EL (cell line): ENCODE measurements around the gene TET2.

Source experiments
- DNase-seq: peaks from one replicate; pipeline ENCODE4 v3.0.0-alpha.2; 2016

TET2 gene

DNA sequence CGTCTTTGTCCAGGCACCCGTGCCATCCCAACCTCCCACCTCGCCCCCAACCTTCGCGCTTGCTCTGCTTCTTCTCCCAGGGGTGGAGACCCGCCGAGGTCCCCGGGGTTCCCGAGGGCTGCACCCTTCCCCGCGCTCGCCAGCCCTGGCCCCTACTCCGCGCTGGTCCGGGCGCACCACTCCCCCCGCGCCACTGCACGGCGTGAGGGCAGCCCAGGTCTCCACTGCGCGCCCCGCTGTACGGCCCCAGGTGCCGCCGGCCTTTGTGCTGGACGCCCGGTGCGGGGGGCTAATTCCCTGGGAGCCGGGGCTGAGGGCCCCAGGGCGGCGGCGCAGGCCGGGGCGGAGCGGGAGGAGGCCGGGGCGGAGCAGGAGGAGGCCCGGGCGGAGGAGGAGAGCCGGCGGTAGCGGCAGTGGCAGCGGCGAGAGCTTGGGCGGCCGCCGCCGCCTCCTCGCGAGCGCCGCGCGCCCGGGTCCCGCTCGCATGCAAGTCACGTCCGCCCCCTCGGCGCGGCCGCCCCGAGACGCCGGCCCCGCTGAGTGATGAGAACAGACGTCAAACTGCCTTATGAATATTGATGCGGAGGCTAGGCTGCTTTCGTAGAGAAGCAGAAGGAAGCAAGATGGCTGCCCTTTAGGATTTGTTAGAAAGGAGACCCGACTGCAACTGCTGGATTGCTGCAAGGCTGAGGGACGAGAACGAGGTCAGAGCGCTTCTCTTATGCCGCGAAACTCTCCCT lies at the start of gene TET2:
TSS of gene TET2 (plus strand) at position 601 of the 740 bp plus-strand sequence. CDS start 87,067 bp downstream, outside the sequence.
- DNase-seq: peak; percentile 80

DNA sequence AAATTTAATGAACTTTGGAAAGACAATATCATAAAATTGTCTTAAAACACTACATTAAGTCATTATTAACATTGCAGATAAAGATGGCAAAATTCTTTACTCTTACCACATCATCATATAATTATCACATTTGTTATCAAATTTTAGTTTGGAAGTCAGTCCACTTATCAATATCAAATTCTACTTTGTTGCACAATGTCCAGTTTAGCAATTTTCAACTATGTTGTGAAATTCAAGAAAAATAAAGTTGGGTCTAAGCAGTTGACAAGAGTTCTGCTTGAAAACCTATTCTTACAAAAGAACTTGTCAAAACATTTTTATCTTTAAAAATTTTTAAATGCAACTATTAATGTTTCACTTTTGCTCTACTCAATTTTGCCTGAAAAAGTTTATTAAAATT lies 44.7 kb upstream of the TET2 start:
- no peak for DNase-seq

DNA sequence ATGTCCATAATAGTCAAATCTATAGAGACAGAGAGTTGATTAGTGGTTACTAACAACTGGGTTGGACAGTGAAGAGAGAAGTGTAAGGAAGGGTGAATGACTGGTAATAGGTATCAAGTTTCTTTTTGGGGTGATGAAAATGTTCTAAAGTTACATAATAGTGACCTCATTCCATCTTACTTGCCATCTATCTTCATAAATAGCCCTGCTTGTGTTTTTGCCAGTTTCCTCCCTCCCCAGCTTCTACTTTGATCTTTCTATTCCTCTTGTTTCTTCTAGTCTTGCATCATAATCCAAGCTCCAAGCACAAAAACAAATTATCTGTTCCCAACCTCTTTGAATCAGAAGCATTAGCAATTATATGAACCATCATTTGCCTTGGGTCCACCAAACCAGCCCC lies 40.2 kb upstream of the TET2 start:
- DNase-seq: no peak

DNA sequence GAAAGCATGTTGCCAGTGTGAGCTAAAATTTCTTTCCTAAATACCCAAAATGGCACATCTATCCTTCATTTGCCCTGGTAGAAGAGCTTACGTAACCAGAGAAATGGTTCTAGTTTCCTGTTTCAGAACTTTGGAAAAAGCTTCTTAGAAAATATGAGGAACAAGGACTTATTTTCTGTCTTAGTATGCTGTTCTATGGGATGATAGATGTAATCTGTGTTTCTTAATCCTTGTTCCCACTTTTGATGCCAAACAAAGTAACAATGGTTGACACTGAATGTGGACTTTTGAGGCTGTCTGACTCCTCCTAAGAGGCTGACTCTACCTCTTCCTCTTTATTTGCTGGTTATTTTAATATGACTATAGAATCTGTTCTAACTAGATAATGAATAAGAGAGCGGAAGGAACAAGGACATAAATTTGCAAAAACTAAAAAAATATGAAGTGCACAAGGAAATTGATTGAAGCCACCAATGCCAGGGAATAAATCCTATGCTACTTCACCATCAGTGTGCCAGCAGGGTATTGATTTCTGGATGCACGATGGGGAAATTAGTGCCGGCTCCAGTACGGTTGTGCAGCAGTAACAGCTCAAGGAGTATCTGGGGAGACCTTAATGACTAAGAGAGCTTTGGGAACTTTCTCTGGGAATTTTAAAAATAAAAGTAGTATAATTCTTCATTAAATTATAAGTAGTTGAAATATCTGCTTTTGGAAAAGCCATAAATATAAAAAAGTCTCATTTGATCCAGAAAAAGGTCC lies 39.4 kb upstream of the TET2 start:
- DNase-seq: no peak

DNA sequence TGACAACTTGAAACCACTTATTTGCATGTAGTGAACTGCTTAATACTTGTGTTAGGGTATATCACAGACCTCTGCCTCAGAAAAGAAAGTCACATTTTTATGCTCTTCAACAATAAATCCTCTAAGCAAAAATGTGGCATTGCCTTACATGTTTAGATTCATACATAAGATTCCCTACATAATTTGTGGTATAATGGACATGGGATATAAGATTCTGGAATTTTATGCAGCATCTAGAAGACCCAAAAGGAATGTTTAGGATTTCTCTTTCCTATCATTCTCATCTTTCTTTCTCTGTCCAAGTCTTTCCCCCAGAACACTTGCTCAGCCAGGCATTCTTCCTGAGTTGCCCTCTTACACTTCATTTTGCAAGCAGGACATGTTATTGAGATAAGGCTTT lies 37.7 kb upstream of the TET2 start:
- no peak for DNase-seq

DNA sequence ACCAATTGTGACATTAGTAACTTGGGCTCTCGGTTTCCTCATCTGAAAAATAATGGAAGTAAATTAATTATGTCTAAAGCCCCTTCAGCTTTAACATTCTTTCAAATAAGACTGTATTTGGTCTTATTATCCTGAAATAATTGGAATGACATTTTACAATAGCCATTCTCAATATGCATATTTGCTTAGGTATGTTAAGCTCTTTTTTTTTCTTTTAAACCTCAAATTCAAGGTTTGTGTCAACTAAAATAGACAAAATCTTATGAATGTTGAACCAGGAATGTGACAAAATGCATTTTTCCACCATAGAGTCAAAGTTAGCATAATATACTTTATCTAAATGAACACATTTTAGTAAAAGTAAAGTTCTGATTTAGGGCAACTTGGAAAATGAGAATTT lies 34.4 kb upstream of the TET2 start:
- no peak for DNase-seq

DNA sequence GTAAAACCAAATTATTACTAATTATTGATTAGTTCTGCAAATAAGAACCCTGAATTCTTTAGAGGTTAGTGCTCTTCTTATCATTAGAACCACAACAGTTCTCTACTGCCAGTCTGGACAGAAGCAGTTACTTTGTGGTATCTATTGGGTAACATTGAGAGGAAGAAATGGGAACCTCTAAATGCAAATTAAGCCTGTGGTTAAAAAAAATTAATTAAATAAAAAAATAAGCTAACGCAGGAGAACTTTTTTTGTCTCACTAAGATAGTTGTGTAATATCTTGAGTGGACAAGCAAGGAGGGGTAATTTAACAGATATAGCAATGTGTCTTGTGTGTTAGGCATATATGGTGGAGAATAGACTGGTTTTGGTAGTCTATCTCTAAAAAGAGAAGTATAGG lies 32.9 kb upstream of the TET2 start:
- DNase-seq: no peak

DNA sequence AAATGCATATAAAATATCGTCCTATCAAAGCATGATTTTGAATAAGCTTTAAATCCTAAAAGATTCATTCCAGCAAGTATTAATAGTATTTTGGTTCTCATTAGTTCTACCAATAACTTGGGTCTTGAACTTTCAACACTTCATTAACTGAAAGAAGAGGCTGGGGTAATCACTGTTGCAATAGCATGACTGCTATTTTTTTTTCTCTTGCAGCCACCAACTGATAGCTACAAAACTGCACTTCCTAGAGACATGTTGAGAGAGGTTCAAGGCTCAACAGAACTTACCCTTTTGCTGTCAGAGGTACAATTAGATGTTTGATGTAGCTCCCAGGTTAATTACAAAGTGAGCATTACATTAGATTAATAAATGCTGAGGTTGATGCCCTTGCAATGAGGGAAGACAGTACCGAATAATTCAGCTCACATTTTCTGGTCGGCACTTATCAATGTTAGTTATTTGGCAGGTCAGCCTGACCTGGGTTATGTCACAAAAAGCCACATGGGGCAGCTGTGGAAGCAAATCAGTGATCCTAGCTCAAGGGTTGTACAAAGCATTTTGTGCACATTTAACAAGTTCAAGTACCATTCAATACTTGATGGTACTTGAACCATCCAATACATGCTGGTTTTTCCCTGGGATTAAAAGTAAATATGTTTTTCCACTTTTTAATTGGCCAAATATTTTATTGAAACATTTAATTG lies 29.9 kb upstream of the TET2 start:
- no peak for DNase-seq

DNA sequence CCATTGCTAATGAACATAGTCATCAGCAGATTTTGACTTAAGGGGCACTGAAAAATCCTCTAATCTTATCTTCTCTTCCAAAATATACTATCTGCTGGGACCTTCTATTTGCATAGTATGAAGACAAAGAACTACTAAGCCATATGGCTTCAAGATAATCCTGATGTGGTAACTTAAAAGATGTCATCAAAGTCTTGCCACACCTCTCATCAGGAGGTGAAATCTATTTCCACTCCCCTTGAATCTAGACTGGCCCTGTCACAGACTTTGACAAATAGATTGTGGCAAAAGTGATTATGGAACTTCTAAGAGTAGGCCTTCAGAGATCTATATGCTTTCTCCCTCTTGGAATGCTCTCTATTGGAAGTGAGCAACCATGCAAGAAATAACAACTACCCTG lies 27.3 kb upstream of the TET2 start:
- no peak for DNase-seq

DNA sequence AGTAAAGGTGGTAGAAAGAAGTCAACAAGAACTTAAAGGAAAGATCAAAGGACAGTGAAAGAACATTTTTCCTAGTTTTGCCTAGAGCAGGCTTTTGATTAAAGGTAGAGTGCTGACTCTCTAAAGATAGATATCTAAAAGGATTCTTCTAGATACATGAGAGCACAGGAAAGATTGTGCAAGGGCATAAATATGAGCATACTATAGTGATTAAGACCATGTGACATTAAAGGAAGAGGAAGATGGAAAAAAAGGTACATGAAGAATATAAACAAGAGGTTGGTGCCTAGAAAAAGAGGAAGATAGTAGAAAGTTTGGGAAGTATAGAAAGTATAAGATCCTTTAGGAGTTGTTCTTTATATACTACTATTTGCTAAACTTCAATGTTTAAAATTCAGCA lies 26.1 kb upstream of the TET2 start:
- DNase-seq: no peak

DNA sequence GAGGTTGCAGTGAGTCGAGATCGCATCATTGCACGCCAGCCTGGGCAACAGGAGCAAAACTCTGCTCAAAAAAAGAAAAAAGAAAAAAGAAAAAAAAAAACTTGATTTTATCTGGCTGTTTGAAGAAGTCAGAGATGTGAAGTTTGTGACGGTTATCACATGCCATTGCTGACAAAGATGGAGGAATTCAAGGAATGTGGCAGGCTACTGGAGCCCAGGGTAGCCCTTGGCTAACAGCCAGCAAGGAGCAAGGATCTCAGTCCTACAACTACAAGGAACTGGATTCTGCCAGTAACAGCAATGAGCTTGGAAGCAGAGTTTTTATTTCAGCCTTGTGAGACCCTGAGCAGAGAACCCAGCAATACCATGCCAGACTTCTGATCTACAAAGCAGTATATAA lies 24.3 kb upstream of the TET2 start:
- DNase-seq: peak; percentile 89

DNA sequence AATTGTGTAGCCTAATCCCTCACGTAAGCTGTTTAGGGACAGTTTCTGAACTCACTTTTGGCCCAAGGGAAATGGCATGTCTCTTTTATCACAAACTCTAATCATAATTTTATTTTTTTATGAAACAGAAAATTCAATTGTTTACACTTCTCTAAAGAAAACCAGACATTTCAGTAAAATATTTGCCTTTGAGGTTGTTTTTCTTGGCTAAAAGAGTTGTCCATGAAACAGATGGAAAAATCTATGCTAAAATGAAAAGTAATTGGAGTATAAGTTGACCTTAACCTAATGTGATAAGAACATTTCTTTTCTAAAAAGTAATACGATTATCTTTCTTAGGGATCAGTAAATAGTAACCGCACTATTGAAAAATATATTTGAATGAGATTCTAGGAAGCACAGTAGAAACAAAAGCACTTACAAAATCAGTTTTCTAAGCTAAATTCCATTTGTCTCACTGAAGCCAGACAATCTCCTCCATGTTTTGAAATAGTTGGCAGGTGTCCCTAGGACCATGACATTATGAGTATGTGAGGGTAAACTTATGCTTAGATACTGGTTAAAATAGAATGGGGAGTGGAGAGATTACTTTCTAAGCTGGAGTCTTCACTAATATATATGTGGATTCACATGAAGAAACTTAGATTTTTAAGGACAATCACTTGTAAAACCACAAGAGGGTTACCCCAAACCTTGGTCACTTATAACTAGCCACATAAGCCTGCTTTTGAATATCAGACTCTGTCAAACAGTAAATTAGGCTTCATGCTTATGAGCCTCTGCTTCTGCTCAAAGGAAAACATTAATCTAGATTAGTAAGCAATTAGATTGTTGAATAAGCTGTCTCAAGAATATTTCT lies 20.1 kb upstream of the TET2 start:
- no peak for DNase-seq

DNA sequence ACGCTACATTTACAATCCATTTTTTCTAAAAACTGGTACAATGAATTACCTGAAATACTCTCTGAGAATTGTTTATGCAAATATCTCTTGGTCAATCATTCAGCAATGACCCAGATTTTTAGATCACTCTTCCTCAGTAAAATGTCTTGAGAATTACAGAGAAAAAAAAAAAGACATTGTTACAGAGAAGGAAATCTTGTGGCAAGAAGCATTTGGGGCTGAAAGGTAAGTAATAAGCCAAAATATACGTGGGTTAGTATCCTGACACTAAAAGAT lies 19.6 kb upstream of the TET2 start:
- DNase-seq: no peak

DNA sequence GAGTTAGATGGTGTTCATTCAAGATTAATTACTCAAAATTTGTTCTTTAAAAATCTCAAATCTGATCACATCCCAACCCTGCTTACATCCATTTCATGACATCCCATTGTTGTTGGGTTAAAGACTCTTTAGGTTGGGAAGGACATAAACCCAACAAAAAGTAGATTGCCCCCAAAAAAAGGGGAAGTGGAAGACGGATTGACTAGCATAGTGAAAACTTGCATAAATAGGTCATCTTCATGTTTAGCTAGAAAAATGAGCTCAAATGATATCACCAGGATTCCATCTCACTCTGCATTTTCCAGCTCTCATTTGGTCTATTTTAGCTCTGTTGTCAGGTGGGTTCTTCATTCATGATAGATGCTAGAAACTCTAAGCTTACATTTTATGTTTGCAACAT lies 18.5 kb upstream of the TET2 start:
- no peak for DNase-seq

DNA sequence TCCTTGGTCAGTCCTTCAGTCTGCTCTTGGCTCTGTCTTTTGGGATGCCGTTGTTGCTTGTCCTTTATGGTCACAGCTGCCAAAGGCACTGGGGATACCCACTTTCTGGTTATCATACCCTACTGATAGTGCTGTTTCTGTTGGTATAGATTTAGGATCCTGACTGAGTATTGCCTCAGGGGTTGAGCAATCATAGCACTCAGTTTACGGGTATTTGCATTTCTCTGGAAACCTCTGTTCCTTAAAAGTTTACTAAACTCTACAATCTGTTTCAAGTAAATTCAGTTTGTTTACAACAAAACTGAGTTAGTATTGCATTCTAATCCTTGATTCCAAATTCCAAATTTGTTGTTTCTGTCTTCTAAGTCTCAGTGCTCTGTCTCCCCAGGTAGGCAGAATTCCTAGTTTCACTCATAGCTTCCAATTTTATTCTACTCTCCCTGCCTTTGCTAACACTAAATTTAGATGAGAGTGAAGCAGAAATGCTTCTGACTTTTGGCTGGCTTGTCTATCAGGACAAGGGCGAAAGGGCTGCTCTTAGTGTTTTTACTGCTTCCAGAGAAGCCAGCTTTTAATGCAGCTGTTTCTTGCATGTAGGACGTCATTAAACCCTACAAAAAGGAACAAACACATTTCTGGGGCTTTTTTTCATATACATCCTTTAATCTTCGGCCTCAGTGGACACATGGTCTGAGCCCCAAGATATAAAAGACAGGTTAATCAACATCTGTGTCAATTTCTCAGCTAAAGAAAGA lies 17.2 kb upstream of the TET2 start:
- no peak for DNase-seq

DNA sequence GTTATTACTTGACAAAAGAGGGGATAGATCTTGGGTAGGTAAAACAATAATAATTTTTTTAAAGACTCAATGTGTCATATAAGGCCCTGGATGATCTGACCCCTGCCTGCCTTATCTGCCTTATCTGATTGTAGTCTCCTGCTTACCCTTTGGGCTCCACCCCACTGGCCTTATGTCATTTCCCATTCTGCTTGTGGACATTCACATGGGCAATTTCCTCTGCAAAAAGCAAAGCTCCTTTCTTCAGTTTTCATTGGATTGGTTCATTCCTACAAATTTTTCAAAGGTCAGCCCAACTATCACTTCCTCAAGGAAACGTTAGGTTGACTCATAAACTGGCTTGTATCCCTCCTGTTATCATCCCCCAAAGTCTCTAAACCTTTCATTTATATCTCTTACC lies 15.7 kb upstream of the TET2 start:
- no peak for DNase-seq

DNA sequence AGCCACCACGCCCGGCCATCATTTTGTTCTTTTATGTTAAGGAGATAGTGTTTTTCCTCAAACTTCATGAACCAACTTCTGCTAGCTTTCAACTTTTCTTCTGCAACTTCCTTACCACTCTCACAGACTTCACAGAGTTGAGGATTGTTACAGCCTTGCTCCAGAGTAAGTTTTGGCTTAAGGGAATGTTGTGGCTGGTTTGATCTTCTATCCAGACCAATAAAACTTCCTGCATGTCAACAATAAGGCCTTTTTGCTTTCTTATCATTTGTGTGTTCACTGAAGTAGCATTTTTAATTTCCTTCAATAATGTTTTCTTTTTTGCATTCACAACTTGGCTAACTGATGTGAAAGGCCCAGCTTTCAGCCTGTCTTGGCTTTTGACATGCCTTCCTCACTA lies 12.7 kb upstream of the TET2 start:
- DNase-seq: no peak

DNA sequence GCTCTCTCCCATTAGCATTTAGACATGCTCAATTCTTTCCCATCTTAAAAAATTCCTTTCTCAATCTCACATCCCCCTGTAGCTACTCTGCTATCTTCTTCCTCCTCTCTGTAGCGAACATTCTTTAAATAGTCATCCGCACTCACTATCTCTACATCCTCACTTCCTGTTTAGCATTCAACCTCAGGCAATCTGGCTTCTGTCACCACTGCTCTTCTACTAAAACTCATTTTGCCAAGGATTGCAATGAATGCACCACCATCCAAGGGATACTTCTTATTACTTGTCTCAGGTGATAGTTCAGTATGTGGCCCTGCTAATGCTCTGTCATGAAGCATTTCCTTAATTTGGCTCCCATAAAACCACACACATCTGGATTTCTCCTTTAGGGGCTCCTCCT lies 10.9 kb upstream of the TET2 start:
- peak; percentile 37 for DNase-seq

DNA sequence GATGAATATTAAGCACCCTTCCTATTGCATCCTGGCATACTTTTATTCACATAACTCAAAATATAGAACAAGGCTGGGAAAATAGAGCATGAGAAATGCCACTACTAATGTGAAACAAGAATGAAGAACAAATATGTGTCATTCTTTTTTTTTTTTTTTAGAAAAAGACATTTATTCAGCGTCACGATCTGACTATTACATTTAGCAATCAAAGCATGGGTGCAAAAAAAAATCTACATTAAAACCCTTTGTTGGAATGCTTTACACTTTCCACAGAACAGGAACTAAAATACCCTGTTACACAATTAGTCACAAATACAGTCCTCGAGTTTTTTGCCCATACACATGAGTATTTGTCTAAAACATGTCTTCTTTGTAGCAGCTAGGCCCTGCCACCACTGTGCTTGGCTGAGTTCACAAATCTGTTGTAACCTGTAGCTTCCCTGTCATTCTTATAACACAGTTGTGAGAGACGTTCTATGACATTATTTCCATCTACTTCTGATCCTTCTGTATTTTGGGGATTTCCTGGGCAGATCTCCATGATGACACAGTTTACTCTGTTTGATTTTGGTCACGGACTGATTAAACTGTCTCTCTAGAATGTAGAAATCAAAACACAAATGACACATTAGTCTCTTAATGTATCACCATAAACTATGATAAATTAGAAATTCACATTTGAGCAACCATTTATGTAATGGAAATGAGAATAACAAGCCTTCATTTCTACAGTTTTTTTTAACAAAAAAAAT lies 9.4 kb upstream of the TET2 start:
- no peak for DNase-seq

DNA sequence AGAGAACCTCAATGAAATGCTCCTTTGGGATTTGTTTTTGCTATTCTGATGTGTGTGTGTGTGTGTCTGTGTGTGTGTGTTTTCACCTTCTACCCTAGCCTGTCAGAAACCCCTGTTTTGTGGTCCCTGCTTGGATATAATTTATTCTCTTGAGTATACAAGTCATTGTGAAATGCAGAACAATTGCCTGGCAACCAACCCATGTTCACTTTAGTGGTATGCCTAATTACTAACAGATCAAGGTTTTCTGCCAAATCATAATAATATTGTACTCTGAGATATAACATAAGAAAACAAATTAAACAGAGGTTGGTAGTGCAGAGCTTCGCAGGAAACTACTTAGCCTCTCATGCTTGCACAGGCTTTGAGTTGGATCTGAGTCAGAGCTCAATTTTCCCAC lies 7.0 kb upstream of the TET2 start:
- DNase-seq: no peak

DNA sequence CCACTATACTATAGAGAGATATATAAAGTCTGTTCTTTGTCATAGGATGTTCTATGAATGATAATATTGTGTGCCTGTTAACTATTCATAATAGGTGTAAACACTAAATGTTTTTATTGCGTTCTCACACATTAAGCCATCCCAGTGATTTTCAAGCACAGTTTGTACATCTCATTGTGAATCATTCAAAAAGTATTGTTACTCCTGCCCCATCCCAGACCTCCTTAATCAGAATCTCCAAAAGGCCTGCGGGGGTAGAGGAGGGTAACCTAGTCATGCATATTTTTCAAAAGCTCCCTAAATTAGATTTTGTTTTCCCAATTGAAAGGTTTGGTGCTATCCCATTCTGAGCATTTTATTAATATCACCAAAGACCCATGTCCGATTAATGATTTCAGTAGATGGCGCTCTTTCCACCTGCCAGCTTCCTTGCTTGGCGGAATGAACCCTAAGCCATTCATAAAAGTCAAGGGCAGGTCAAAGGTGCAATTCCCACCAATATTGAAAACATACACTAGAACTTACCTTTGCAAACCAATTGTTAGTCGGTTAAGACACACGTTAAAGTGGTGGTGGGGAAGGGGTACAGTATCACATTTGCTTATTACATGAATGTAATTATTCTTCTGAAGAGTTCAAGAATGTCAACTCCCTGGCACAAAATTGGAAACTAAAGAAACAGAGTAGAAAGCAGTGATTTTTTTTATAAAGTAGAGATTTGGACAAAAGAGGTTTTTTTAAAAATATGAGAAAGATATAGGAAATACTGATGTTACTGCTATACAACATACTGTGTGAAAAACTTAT lies 5.8 kb upstream of the TET2 start:
- DNase-seq: peak; percentile 47
